ENCODE measurements around the gene SCYL2.

Gene SCYL2

DNA sequence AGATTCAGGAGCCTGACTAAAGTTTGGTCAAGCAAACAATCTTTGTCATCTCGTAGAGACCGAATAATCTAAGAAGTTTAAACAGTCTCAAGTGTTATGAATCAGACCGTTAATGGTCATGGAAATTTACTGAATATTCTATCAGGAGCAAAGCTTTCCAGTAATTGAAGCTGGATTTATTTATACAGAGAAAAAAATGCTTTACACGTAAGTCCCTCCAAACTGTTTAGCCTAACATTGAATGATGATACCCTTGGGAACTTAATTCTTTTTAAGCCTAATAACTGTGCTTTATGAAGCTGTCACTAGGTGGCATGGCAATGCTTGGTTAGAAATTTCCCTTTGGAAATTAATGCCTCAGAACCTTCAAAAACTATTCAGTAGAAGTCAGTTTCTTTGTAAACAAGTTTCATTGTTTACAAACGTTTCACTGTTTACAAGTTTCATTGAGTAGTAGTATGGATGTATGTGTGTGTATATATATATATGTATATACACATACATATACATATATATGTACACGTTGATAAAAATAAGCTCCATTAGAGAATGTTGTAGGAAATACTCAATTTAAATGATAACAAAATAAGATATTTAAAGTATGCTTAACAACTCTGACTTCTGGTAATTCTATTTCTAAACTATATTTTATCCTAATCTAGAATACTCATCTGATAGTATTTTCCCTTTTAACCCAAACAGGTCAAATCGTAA lies 32.2 kb upstream of the SCYL2 start:
- Histone ChIP-seq H2AFZ (ENCODE audit: low read depth) (no peak overlapping the region), H3K4me3 (IDR thresholded peaks at IDR 0.05; ENCODE audit: insufficient read depth, low read depth, low read length) (no peak overlapping the region), H3K36me3 (ENCODE audit: insufficient read depth) (no peaks in the 10 kb centered on the region), H3K4me1 (ENCODE audit: low read depth, poor library complexity, severe bottlenecking) (peaks cover 14% of the 10 kb centered on the region), H3K9ac (no peak overlapping the region), H3K79me2 (ENCODE audit: insufficient read depth, low read depth) (no peaks in the 10 kb centered on the region), H4K20me1 (ENCODE audit: insufficient read depth) (no peaks in the 10 kb centered on the region), H3K27ac (no peak overlapping the region), H3K4me2 (no peak overlapping the region), H3K27me3 (ENCODE audit: insufficient read depth, low read depth) (no peaks in the 10 kb centered on the region)
- TF ChIP-seq, protein P1, sequence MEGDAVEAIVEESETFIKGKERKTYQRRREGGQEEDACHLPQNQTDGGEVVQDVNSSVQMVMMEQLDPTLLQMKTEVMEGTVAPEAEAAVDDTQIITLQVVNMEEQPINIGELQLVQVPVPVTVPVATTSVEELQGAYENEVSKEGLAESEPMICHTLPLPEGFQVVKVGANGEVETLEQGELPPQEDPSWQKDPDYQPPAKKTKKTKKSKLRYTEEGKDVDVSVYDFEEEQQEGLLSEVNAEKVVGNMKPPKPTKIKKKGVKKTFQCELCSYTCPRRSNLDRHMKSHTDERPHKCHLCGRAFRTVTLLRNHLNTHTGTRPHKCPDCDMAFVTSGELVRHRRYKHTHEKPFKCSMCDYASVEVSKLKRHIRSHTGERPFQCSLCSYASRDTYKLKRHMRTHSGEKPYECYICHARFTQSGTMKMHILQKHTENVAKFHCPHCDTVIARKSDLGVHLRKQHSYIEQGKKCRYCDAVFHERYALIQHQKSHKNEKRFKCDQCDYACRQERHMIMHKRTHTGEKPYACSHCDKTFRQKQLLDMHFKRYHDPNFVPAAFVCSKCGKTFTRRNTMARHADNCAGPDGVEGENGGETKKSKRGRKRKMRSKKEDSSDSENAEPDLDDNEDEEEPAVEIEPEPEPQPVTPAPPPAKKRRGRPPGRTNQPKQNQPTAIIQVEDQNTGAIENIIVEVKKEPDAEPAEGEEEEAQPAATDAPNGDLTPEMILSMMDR (conservative IDR thresholded peaks at IDR 0.05; ENCODE audit: low read depth, low read length), result peak; percentile 68

GRCh38 chr12:100238801-100239200 lies 28.2 kb upstream of the SCYL2 start:
- Histone ChIP-seq H3K4me3 (IDR thresholded peaks at IDR 0.05; ENCODE audit: insufficient read depth, low read depth, low read length) (no peak overlapping the region), H2AFZ (ENCODE audit: low read depth) (no peak overlapping the region), H3K27me3 (ENCODE audit: insufficient read depth, low read depth) (no peaks in the 10 kb centered on the region), H3K9ac (no peak overlapping the region), H3K79me2 (ENCODE audit: insufficient read depth, low read depth) (no peaks in the 10 kb centered on the region), H3K36me3 (ENCODE audit: insufficient read depth) (no peaks in the 10 kb centered on the region), H3K4me1 (ENCODE audit: low read depth, poor library complexity, severe bottlenecking) (no peaks in the 10 kb centered on the region), H4K20me1 (ENCODE audit: insufficient read depth) (no peaks in the 10 kb centered on the region), H3K4me2 (no peak overlapping the region), H3K27ac (no peak overlapping the region)
- TF ChIP-seq, protein P1 (conservative IDR thresholded peaks at IDR 0.05; ENCODE audit: low read depth, low read length), result no peak

DNA sequence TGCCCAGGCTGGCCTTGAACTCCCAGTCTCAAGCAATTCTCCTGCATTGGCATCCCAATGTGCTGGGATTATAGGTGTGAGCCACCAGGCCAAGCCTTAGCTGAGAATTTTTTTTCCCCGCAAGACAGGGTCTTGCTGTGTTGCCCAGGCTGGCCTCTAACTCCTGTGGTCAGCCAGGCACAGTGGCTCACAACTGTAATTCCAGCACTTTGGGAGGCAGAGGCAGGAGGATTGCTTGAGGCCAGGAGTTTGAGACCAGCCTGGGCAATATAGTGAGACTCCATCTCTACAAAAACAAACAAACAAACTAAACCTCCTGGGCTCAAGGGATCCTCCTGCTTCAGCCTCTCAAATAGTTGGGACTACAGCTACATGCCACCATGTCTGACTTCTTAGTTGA lies 27.4 kb upstream of the SCYL2 start:
- no peaks in the 10 kb centered on the region for H3K36me3 ChIP-seq (ENCODE audit: insufficient read depth)
- H4K20me1 ChIP-seq (ENCODE audit: insufficient read depth), result no peaks in the 10 kb centered on the region
- H3K4me1 ChIP-seq (ENCODE audit: low read depth, poor library complexity, severe bottlenecking), result no peaks in the 10 kb centered on the region
- H3K27me3 ChIP-seq (ENCODE audit: insufficient read depth, low read depth), result no peaks in the 10 kb centered on the region
- H2AFZ ChIP-seq (ENCODE audit: low read depth), result no peak overlapping the region
- no peaks in the 10 kb centered on the region for H3K79me2 ChIP-seq (ENCODE audit: insufficient read depth, low read depth)
- no peak overlapping the region for H3K9ac ChIP-seq
- no peak overlapping the region for H3K4me3 ChIP-seq (IDR thresholded peaks at IDR 0.05; ENCODE audit: insufficient read depth, low read depth, low read length)
- no peak overlapping the region for H3K27ac ChIP-seq
- H3K4me2 ChIP-seq, result no peak overlapping the region
- TF ChIP-seq, protein P1 (conservative IDR thresholded peaks at IDR 0.05; ENCODE audit: low read depth, low read length), result no peak

- Histone ChIP-seq H3K4me2 (no peak overlapping the region), H3K27ac (no peak overlapping the region), H3K36me3 (ENCODE audit: insufficient read depth) (no peaks in the 10 kb centered on the region), H3K9ac (no peak overlapping the region), H2AFZ (ENCODE audit: low read depth) (no peak overlapping the region), H3K27me3 (ENCODE audit: insufficient read depth, low read depth) (no peaks in the 10 kb centered on the region), H4K20me1 (ENCODE audit: insufficient read depth) (no peaks in the 10 kb centered on the region), H3K4me1 (ENCODE audit: low read depth, poor library complexity, severe bottlenecking) (no peaks in the 10 kb centered on the region), H3K4me3 (IDR thresholded peaks at IDR 0.05; ENCODE audit: insufficient read depth, low read depth, low read length) (no peak overlapping the region), H3K79me2 (ENCODE audit: insufficient read depth, low read depth) (no peaks in the 10 kb centered on the region)
- TF ChIP-seq, protein P1 (conservative IDR thresholded peaks at IDR 0.05; ENCODE audit: low read depth, low read length), result no peak
Observed at GRCh38 chr12:100243137-100243536, 23.8 kb upstream of the SCYL2 start.

Data from KMS-11 (cell line).